GDM1 (cell line): ENCODE data around the gene HHAT.

Experiments
- DNase-seq: peaks from one replicate; lab custom pipeline; 2025; lab: John Stamatoyannopoulos, UW

HHAT gene

GRCh38 chr1:210551899-210552298, 223.2 kb downstream of the HHAT start:
- no peak for DNase-seq

GRCh38 chr1:210553711-210554110, 225.0 kb downstream of the HHAT start:
- DNase-seq, result no peak

- no peak for DNase-seq
Measured at GRCh38 chr1:210554382-210554781, 225.7 kb downstream of the HHAT start.

GRCh38 chr1:210556475-210556874, 227.8 kb downstream of the HHAT start:
- no peak for DNase-seq

GRCh38 chr1:210557426-210558077, 228.8 kb downstream of the HHAT start:
- no peak for DNase-seq

GRCh38 chr1:210558302-210558701, 229.6 kb downstream of the HHAT start:
- DNase-seq, result no peak

GRCh38 chr1:210565306-210565705, 236.6 kb downstream of the HHAT start:
- DNase-seq, result no peak

- no peak for DNase-seq
Measured at GRCh38 chr1:210568631-210569030, 239.9 kb downstream of the HHAT start.

GRCh38 chr1:210570116-210570515, 241.4 kb downstream of the HHAT start:
- no peak for DNase-seq

GRCh38 chr1:210571356-210572284, 242.9 kb downstream of the HHAT start:
- DNase-seq, result no peak

GRCh38 chr1:210573141-210573540, 244.4 kb downstream of the HHAT start:
- DNase-seq, result no peak

- DNase-seq, result no peak
Measured at GRCh38 chr1:210582205-210582970, 253.7 kb downstream of the HHAT start.

GRCh38 chr1:210584439-210585113, 255.9 kb downstream of the HHAT start:
- DNase-seq, result peak; percentile 71

GRCh38 chr1:210586771-210587170, 258.1 kb downstream of the HHAT start:
- DNase-seq, result no peak

GRCh38 chr1:210587566-210587965, 258.9 kb downstream of the HHAT start:
- DNase-seq, result no peak

- DNase-seq, result no peak
Measured at GRCh38 chr1:210588357-210588756, 259.7 kb downstream of the HHAT start.

GRCh38 chr1:210588946-210589345, 260.2 kb downstream of the HHAT start:
- DNase-seq, result no peak

GRCh38 chr1:210591214-210591613, 262.5 kb downstream of the HHAT start:
- DNase-seq, result no peak

GRCh38 chr1:210594605-210595004, 265.9 kb downstream of the HHAT start:
- DNase-seq, result no peak

GRCh38 chr1:210596641-210597040, 267.9 kb downstream of the HHAT start:
- DNase-seq, result no peak

GRCh38 chr1:210597555-210598134, 268.9 kb downstream of the HHAT start:
- DNase-seq, result peak; percentile 44
